GM21515 (cell line): ENCODE data around the gene GAGE10.
A peak's percentile ranks its signal among the peaks of the same experiment; 100 is the strongest.

Experiments used
- ATAC-seq: cut with Tn5 transposase; IDR thresholded peaks from one replicate; pipeline ENCODE4 v1.9.1; 2021; ENCODE audit not compliant: unreplicated experiment

The GAGE10 gene, protein sequence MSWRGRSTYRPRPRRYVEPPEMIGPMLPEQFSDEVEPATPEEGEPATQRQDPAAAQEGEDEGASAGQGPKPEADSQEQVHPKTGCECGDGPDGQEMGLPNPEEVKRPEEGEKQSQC

DNA sequence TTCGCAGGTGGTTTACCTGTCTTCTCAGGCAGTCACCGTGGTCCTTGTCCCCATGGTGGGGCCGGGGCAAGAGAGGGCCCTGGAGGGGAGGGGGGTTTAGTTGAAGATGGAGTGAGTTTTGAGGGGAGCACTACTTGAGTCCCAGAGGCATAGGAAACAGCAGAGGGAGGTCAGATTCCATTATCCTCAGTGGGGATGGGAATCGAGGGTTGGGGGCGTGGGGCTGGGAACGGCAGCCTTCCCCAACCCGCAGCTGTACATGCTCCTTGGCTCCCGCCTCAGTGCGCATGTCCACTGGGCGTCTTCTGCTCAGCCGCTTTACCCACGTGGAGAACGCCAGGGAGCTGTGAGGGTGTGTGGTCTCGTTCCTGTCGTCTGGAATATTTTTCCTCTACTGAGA is at the start of gene GAGE10:
TSS of gene GAGE10 (plus strand) at position 301 of the 400 bp plus-strand sequence. CDS start 1,214 bp downstream, outside the sequence.
- ATAC-seq = no peak

DNA sequence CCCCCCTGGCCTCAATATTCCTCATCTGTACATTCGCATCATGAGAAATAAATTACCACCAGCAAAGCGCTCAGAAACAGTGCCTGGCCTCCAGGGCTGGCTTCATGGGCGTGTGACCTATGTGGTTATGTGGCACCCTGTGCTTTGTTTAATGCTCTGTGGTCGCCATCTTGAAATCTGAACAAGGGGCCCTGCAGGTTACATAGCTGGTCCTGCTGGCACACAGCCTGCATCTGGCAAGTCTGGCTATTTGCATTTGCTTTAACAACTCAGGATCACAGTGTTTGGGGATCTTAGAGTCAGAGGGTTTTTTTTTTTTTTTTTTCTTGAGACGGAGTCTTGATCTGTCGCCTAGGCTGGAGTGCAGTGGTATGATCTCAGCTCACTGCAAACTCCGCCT is 48.8 kb upstream of the GAGE10 start:
- no peak for ATAC-seq

DNA sequence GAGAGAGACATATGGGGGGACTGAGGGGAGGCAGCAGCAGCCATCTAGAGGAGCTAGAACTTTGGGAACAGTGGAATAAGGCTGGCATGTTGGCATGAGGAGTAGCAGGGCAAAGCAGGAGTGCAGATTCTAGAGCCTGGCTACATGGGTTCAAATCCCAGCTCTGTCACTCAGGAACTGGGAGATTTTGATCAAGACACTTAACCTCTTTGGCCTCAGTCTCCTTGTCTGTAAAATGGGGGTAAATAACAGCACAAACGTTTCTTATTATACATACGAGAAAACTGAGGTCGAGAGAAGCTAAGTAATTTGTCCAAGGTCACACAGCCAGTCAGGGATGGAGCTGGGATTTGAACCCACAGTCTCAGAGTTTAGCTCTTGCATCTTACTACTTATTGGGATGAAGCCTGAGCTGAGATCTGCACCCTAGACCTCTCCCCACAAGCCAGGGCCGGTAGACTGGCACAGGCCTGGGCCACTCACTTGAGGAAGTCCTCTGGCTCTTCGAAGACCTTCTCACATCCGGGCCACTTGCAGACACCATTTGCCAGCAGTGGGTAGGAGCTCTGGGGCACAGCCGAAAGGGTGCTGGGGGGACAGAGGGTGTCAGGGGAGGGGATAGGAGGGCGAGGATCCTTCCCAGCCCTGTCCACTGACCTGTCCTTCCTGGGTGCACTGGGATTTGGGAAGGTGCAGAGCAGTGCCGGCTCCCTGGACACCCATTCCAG is 47.0 kb upstream of the GAGE10 start:
- no peak for ATAC-seq

DNA sequence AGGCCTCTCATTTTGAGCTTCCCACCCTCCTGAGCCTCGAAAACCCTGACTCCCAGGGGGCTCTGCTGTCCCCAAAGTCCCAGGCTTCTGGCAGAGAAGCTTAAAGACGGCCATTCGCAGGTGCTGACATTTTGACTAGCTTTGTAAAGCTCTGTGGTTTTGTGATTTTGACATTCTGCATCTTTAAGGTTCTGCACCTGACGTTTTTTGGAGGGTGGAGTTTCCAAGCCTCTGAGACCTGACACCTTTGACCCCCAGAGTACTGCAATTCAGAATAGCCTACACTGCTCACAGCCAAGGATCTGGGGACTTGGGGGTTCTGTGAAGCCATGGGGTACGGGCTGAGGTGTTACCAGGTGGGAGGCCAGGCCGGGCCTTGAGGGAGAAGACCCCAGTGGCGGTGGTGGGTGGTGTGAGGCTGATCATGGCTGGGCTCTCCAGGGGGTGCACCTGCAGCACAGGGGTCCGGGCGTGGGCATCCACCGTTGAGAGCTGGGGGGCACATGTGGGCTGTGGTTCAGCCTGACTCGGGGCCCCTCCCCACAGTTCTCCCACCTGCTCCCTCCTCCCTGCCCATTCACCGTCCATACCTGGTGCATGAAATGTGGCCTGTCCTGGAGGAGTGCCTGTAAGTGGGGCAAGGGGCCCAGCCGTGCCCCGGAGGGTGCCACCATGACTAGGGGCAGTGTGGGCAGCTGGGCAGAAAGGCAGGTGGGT is 46.2 kb upstream of the GAGE10 start:
- no peak for ATAC-seq

DNA sequence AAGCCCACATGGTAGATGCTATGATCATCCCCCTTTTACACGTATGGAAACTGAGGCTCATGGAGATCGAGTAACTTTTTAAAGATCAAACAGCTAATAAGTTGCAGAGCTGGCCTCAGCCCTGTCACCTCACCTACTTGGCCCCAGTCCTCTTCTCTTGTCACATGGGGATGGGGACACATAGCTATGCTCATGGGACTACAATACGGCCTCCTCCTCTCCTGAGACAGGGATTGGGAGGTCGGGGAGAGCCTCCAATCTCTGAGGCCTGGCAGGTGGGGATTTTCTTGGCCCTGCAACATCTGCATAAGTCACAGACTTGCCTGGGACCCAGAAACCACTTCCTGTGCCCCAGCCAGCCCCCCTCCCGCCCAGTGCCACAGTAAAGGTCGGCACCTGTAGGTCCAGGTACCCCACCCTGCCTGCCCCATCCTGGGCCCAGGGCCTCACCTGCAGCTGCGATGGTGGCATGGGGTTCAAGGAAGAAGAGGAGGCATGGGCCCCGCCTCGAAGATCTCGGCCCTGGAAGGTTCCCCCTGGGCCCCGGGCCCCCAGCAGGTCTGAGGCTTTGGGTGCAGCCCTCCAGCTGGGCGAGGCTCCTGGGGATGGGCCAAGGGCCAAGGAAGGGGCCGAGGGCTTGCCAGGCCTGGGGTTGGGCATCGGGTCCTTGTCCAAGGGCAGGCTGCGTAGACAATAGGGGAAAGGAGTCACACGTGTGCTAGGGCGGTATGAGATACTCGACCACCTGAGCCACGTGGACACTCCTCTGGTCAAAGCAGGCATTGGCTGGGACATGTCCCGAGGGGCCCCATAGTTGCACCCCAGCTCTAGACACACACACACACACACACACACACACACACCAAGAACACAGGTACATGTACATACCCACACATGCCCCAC is 45.3 kb upstream of the GAGE10 start:
- ATAC-seq = no peak

DNA sequence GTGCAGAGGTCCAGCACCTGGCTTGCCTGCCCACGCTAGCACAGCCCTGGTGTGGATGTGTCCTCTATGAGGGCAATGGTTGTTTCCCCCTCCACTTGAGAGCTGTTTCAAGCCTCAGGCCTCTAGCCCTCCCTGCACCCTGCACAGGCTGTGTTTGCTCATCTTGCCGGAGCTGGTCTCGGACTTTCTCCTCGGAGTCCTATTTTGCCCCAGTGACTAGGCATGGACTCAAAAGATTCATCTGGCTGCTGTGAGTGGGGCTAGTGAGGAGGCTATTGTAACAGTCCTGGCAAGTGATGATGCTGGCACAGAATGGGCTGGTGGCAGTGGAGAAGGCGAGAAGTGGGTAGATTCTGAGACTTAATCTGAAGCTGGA is 44.7 kb upstream of the GAGE10 start:
- ATAC-seq = no peak

DNA sequence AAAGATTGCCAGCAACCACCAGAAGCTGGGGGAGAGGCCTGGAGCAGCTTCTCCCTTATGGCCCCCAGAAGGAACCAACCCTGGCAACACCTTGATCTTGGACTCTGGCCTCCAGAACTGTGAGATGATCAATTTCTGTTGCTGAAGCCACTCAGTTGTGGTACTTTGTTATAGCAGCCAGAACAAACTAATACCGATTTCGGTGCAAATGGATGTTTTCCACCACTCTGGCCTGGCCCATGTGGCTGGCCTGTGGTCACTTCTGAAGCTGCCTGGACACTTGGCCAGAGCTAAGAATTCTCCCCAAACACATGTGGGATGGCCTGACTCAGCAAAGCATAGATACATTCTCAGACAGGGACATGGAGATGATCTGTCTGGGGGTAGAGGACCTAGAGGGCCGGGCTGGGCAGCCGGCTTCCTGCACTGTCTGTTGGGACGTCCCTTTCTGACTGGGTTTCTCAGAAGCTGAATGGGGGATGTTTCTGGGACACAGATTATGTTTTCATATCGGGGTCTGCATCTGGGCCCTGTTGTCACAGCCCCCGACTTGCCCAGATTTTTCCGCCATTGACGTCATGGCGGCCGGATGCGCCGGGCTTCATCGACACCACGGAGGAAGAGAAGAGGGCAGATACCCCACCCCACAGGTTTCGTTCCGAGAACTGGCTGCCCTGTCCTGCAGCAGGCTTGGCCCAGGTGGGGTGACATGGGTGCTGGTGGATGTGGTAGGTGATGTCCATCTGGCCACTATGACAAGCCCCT is 43.0 kb upstream of the GAGE10 start:
- ATAC-seq = no peak

DNA sequence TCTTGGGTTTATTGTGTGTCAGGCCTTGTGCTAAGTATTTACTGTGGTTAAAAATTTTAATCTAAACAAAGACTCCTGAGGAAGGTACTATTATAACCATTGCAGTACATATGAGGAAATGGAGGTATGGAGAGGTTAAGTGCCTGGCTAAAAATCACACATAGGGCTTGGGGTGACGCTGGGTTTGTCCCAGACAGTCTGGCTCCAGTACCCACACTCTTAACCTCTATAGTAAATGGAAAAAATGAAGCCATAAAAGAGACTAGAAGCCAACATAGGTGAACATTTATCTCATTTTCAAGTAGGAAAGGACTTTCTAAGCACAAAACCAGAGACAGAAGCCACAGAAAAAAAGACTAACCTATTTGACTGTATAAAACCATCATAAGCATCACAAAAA is 40.8 kb upstream of the GAGE10 start:
- ATAC-seq = no peak

DNA sequence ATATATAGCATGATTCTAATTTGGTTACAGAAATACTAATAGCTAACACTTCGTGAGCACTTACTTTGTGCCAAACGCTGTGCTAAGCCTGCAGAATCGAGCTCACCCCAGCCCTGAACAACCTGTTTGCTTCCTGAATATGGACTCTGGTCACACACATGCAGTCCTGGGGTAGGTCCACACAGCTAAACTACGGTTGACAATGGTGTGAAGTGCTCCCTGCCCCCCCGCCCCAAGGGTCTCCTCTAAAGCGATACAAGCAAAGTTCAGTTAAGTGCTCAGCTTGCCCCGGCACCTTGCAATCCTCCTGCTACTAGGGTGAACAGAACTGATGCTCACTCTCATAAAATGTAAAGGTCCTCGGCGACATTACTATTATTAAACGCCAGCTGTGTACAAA is 39.8 kb upstream of the GAGE10 start:
- ATAC-seq = no peak

DNA sequence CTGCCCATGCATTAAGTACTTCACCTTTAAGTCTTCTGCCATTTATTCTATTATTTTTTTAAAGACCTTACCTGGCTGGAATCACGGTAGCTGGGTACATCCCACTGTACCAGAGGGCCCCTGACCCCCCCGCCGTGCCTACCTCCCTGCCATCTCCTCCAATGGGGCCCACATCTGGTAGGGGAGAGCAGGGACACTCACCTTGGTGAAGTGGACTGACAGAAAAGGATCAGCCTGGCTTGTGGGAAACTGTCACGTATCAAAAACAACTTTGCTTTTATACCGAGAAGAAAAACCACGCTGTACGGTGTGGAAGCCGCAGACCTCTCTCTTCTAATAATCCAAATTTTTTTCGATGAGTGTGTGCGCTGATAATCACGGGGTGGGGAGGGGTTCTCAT is 39.0 kb upstream of the GAGE10 start, which contains the start of gene FOXP3:
TSS of gene FOXP3 (minus strand) at position 251 of the 400 bp plus-strand sequence. CDS start 6,205 bp downstream, outside the sequence.
- ATAC-seq = no peak

DNA sequence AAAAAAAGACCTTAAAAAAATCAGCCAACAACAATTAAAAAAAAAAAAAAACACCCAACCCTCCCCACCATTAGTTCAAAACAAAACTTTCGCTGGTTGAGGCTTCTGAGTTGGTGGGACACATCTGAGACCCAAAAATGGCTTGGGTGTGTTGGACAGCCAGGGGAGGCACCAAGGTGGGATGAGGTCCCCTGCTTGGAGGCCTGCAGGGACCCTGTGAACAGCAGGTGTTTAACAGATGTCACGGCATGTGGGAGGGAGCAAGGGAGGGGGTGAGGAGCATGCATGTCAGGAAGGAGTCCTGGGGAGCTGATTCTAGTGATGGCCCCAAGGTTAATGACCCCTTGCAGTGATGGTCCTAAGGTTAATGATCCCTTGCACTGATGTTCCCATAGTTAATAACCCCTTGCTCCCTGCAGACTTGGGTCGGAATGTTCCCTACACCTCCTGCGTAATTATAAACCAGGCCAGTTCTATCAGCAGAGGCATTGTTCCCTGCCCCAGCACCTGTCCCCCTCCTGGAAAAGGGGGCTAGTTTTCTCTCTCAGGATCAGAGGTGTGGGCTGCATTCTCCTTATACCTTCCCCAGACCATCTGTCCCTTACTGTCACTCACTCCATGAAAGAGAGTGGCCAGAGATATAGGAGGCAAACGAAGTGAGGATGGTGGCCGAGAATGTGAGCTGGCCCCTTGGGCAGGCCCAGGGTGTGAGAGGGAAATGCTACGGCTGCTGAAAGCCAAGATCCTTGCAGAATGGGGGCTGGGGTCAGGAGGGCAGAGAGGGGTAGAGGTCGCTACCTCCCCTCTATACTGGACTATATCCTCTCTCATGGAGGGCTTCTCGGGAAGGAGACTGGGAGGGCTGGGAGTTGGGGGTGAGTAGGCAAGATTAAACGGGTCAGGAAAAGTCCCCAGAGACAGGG is 36.7 kb upstream of the GAGE10 start:
- ATAC-seq = no peak

DNA sequence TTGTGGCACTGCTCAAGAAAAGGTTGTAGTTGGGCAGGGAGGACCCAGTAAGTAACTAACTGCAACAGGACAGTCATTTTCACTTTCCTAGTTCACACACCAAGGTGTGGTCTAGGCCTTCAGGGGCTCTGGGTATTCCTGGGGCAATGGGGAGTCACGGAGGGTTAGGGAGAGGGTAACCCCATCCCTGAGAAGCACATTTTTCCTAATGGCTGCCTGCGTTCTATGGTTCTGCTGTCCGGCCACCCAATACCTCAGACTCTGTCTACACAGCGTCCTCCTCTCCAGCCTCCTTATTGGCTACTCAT is 34.8 kb upstream of the GAGE10 start:
- no peak for ATAC-seq

DNA sequence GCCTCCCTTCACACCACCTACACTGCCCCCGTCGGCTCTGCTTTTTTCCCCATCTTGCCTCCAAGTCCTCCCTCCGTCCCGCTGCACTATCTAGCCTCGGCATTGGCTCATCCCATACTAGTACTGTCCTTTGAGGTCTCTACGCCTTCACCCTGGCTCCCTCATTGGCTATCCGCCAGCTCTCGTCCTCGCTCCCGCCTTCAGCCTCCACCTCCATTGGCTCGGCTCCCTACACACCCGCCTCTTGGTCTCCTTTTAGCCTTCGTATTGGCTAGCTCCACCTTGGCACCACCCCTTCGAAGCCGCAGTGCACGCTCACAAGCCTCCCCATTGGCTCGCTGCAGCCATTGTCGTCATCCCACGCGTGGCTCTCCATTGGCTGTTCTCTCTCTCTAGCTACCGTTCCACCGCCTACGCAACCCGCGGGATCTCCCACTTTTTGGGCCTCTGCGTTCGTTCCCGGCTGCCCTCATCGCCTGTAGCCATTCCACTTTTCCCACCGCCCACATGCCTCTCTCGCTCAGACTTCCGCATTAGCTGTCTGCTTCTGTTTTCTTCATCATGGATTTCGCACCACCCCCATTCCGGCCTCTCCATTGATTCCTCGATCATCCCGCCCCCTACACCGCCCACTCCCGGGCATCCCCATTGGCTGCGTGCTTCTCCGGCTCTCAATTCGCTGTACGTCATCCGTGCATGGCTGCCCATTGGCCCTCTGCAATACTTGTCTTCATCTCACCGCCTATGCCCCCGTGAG is 34.3 kb upstream of the GAGE10 start:
- ATAC-seq = peak; percentile 84

DNA sequence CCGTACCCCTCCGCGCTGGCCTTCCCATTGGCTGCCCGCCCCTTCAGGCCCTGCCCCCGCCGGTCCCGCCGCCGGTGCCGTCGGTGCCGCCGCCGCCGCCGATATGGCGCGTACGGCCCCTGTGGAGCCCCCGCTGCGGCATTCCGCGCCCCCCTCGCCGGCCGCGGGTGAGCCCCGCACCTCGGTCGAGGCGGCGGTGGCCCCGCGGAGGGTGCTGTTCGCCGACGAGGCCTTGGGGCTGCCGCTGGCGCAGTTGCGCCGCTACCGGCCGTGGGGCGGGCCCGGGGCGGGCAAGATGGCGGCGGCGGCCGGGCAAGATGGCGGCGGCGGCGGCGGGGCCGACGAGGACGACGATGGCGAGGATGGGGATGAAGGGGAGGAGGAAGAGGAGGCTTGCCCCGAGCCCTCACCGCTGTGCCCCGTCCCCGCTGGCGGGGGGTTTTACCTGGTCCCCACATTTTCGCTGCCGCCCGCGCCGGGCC is 33.6 kb upstream of the GAGE10 start, which contains the start of gene PPP1R3F:
TSS of gene PPP1R3F (plus strand) at position 27 of the 482 bp plus-strand sequence. CDS start at position 104, 77 bp downstream.
- ATAC-seq = peak; percentile 21

DNA sequence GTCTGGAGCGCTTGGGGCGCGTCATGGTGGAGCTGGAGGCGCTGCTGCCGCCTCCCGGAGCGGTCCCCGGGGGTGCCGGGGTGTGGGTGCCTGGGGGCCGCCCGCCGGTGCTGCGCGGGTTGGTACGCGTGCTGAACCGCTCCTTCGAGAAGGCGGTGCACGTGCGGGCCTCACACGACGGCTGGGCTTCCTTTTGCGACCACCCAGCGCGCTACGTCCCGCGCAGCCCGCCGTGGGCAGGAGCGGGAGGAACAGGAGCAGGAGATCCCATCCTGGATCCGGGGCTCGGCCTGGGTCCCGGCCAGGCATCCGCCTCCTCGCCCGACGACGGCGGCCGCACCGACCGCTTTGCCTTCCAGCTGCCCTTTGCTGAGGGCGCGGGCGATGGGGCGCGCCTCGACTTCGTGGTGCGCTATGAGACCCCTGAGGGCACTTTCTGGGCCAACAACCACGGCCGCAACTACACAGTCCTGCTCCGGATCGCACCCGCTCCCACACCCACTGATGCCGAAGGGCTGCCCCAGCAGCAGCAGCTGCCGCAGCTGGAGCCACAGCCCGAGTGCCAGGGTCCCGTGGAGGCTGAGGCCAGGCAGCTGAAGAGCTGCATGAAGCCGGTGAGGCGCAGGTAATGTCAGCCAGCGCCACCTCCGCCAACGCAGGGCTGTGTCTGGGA is 33.1 kb upstream of the GAGE10 start:
- no peak for ATAC-seq

DNA sequence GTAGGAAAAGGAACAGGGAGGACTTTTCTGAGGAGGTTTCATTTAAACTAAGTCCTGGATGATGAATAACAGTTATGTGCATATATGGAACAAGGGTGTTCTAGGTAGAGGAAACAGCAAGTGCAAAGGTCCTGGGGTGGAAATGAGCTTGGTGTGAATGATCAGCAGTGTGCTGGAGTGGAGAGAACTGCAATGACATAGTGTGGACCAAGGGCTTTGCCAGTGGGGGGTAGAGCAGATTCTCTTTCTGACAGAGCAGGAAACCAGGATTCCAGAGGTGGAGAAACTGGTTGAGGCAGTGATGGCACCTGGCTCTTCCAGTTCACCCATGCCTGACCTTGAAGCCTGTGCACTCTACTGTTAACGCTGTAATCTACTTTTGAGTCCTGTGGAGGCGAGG is 32.1 kb upstream of the GAGE10 start:
- ATAC-seq = no peak

DNA sequence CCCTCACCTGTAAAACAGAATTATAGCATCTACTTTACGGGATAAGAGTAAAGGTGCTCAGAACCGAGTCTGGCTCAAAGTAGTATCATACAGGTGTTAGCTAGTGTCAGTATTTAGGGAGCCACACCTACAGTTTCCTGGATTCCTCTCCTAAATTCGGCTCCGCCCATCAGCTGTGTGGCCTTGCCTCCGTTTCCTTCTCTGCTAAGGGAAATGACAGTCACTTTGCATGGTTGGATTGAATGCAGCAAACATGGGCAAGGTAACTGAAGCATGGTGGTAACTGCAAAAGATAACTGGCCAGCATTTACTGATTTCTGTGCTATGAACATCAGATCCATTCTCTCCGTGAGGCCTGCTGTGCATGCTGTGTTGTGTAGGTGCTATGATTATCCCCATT is 31.0 kb upstream of the GAGE10 start:
- no peak for ATAC-seq

DNA sequence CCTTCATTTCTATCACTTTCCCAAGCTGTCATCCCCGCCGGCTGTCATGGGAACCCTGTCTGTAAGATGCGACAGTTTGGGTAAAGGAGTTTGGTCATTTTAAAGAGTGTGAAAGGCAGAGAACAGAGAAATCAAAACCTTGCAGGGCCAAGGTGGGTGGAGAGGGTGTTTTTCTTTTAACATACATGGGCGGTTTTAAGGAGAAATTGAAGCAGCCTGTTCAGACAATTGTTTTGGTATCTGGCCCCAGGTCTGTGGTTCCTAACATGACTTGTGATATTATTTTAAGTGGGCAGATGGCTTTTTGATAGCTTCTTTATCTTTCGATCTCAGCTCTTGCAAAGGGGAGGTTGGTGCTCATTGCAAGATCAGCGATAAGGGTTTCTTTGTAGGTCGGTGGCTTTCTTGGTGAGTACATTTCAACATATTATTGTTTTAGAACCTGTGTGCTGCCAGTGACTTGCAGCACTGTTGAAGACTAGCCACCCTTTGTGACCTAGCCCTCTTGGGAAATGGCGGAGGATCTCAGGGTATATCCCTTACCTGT is 30.2 kb upstream of the GAGE10 start:
- no peak for ATAC-seq
